Measurements from ENCODE around the gene IL36B. TPM values are rescaled to one million over a fixed set of nuclear protein-coding genes. Genes with fewer than 3 reads are reported as not detected.
A peak's percentile ranks its signal among the peaks of the same experiment; 100 is the strongest.

Gene IL36B
- total RNA-seq, 1 experiment from 2014 or later = not detected

GRCh38 chr2:113056521-113056920, 3.9 kb upstream of the IL36B start:
- no peak for DNase-seq (ENCODE audit: low read depth)

- no peak for DNase-seq (ENCODE audit: low read depth)
Observed at GRCh38 chr2:113054066-113054465, 1.4 kb upstream of the IL36B start.

- no peak for DNase-seq (ENCODE audit: low read depth)
Observed at GRCh38 chr2:113053666-113054065, 999 bp upstream of the IL36B start.

GRCh38 chr2:113050921-113051895, 1.5 kb downstream of the IL36B start:
- no peak for DNase-seq (ENCODE audit: low read depth)

GRCh38 chr2:113046465-113046864, 6.2 kb downstream of the IL36B start:
- DNase-seq (ENCODE audit: low read depth) = no peak

GRCh38 chr2:113041871-113042270, 10.8 kb downstream of the IL36B start:
- DNase-seq (ENCODE audit: low read depth) = no peak

GRCh38 chr2:113039719-113040118, 12.9 kb downstream of the IL36B start:
- DNase-seq (ENCODE audit: low read depth) = no peak

- DNase-seq (ENCODE audit: low read depth) = no peak
Observed at GRCh38 chr2:113039158-113039557, 13.5 kb downstream of the IL36B start.

- no peak for DNase-seq (ENCODE audit: low read depth)
Observed at GRCh38 chr2:113038291-113038690, 14.4 kb downstream of the IL36B start.

- DNase-seq (ENCODE audit: low read depth) = no peak
Observed at GRCh38 chr2:113036763-113037162, 15.9 kb downstream of the IL36B start.

- no peak for DNase-seq (ENCODE audit: low read depth)
Observed at GRCh38 chr2:113034016-113034415, 18.7 kb downstream of the IL36B start.

GRCh38 chr2:113032737-113033136, 19.9 kb downstream of the IL36B start:
- no peak for DNase-seq (ENCODE audit: low read depth)

GRCh38 chr2:113028112-113028511, 24.6 kb downstream of the IL36B start:
- DNase-seq (ENCODE audit: low read depth) = no peak

GRCh38 chr2:113027691-113028090, 25.0 kb downstream of the IL36B start:
- no peak for DNase-seq (ENCODE audit: low read depth)

GRCh38 chr2:113025737-113026136, 26.9 kb downstream of the IL36B start:
- no peak for DNase-seq (ENCODE audit: low read depth)

- no peak for DNase-seq (ENCODE audit: low read depth)
Observed at GRCh38 chr2:113024764-113025163, 27.9 kb downstream of the IL36B start.

- no peak for DNase-seq (ENCODE audit: low read depth)
Observed at GRCh38 chr2:113021312-113021711, 31.4 kb downstream of the IL36B start.

GRCh38 chr2:113018509-113018908, 34.2 kb downstream of the IL36B start:
- no peak for DNase-seq (ENCODE audit: low read depth)

GRCh38 chr2:113015655-113016054, 37.0 kb downstream of the IL36B start:
- no peak for DNase-seq (ENCODE audit: low read depth)

- no peak for DNase-seq (ENCODE audit: low read depth)
Observed at GRCh38 chr2:113015042-113015441, 37.6 kb downstream of the IL36B start.

- DNase-seq (ENCODE audit: low read depth) = no peak
Observed at GRCh38 chr2:113014067-113014466, 38.6 kb downstream of the IL36B start.

GRCh38 chr2:113013336-113013661, 39.4 kb downstream of the IL36B start:
- DNase-seq (ENCODE audit: low read depth) = no peak

GRCh38 chr2:113012436-113013335, 40.0 kb downstream of the IL36B start:
- peak; percentile 72 for DNase-seq (ENCODE audit: low read depth)
